Skin epidermis (tissue), 12 donors: ENCODE data around the gene FANCD2OS.
"Not testable (repeated sequence)": the region's sequence is repeated elsewhere in the genome, so short reads cannot be mapped to it uniquely, and the experiment has no call there.

Experiments used
- H3K27ac ChIP-seq, 21 experiments: fragments of 200-600 bp; sonication (generic) in 11 of 21; one replicate each; pipeline ENCODE4 v1.5.0; 2020; ENCODE audit warnings: mild to moderate bottlenecking in 3 of 21, inconsistent platforms in 2 of 21, moderate library complexity in 2 of 21
- H3K4me3 ChIP-seq, 7 experiments: fragments of 200-600 bp; sonication (generic) in 2 of 7; one replicate each; pipeline ENCODE4 v1.5.0; 2020; ENCODE audit warnings: inconsistent platforms in 2 of 7, mild to moderate bottlenecking in 2 of 7, moderate library complexity in 1 of 7

Gene FANCD2OS

DNA sequence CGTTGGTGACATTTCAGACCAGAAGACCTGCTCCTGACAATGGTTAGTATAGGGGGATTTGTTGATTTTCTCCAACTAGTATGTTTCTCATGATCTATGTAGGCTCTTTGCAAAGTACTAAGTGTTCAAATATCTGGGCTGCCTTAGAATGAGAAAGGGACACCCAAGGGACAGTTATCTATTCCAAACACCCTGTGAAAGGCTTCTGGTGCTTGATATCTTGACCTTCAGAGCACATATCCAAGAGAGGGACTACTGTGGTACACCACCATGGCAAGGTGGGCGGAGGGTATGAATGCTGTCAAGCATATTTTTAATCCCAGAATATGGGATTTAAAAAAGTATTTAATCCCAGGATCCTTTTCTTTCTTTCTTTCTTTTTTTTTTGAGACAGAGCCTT, 1.1 kb downstream of the FANCD2OS start:
- Histone ChIP-seq H3K4me3 (no peak overlapping the region), H3K27ac (no peak overlapping the region)

GRCh38 chr3:10099041-10099440, 9.0 kb downstream of the FANCD2OS start:
- no peak overlapping the region for H3K4me3 ChIP-seq
- no peak overlapping the region for H3K27ac ChIP-seq

DNA sequence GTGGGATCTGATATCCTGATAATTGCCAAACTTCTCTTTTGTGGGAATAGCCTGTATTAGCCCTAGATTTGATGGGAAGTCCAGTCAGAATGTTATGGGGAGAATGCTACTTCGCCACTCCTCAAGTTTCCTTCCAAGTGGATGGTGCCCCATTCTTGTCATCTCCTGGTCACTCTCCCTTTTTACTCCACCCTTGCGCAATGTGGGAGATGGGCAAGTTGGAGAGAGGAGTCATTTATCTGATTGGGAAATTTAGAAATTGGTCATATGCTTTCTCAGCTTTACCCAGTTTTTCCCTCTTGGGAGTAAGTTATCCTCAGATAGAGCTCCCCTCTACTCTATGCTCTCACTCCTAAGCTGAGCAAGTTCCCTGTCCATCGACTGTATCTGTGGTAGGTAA, 14.4 kb downstream of the FANCD2OS start:
- no peak overlapping the region for H3K27ac ChIP-seq
- H3K4me3 ChIP-seq: no peak overlapping the region

DNA sequence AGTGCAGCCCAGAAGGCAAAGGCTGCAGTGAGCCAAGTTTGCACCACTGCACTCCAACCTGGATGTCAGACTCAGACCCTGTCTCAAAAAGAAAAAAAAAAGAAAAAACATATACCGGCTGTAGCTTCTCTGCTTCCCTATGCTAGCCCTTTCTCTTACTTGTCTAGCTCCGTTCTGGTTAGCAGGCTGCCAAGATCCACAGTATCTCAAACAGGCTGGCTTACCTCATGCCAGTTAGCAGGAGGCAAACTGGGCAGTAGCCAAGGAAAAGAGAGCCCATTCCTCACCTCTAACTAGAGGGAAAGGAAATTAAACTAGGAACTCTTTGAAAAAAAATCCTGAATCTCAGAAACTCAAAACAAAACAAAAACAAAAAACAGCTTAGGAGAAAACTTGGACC, 16.7 kb downstream of the FANCD2OS start:
- not testable (repeated sequence) for H3K4me3 ChIP-seq, H3K27ac ChIP-seq

DNA sequence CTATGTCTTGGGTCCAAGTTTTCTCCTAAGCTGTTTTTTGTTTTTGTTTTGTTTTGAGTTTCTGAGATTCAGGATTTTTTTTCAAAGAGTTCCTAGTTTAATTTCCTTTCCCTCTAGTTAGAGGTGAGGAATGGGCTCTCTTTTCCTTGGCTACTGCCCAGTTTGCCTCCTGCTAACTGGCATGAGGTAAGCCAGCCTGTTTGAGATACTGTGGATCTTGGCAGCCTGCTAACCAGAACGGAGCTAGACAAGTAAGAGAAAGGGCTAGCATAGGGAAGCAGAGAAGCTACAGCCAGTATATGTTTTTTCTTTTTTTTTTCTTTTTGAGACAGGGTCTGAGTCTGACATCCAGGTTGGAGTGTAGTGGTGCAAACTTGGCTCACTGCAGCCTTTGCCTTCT, 17.3 kb downstream of the FANCD2OS start:
- H3K4me3 ChIP-seq, H3K27ac ChIP-seq: not testable (repeated sequence)

DNA sequence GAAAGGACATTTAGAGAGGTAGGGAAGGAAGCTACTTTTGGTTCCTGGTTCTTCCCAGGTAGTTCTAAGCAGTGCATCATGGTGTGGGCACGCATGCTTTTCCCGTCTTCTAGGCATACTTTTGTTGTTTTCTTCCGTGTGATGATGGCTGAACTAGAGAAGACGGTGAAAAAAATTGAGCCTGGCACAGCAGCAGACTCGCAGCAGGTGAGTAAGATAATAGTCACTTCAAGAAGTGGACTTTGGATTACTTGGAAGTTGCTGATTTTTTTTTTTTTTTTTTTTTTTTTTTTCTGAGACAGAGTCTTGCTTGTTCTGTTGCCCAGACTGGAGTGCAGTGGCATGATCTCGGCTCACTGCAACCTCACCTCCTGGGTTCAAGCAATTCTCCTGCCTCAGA, 17.9 kb downstream of the FANCD2OS start:
- Histone ChIP-seq H3K27ac (no peak overlapping the region), H3K4me3 (no peak overlapping the region)

- no peak overlapping the region for H3K27ac ChIP-seq
- H3K4me3 ChIP-seq: no peak overlapping the region
These were observed 19.8 kb downstream of the FANCD2OS start for GRCh38 chr3:10088256-10088655.

- no peak overlapping the region for H3K4me3 ChIP-seq
- no peak overlapping the region for H3K27ac ChIP-seq
These were observed 22.3 kb downstream of the FANCD2OS start for GRCh38 chr3:10085738-10086137.

- H3K4me3 ChIP-seq: no peak overlapping the region
- H3K27ac ChIP-seq: no peak overlapping the region
These were observed 26.2 kb downstream of the FANCD2OS start for GRCh38 chr3:10081871-10082270.

GRCh38 chr3:10074666-10075065, 33.4 kb downstream of the FANCD2OS start:
- H3K27ac ChIP-seq: no peak overlapping the region
- H3K4me3 ChIP-seq: no peak overlapping the region

GRCh38 chr3:10070077-10070476, 38.0 kb downstream of the FANCD2OS start:
- not testable (repeated sequence) for H3K27ac ChIP-seq, H3K4me3 ChIP-seq

- Histone ChIP-seq H3K4me3 (no peak overlapping the region), H3K27ac (no peak overlapping the region)
These were observed 53.0 kb downstream of the FANCD2OS start for GRCh38 chr3:10055097-10055496.
